HG02623 (cell line): ENCODE data around the gene TATDN2.
"Not testable (repeated sequence)": the region's sequence is repeated elsewhere in the genome, so short reads cannot be mapped to it uniquely, and the experiment has no call there.

ENCODE experiments used
- ATAC-seq: cut with Tn5 transposase; IDR thresholded peaks from one replicate; pipeline ENCODE4 v1.9.1; 2021; ENCODE audit warnings: moderate library complexity; ENCODE audit not compliant: unreplicated experiment

Gene TATDN2

DNA sequence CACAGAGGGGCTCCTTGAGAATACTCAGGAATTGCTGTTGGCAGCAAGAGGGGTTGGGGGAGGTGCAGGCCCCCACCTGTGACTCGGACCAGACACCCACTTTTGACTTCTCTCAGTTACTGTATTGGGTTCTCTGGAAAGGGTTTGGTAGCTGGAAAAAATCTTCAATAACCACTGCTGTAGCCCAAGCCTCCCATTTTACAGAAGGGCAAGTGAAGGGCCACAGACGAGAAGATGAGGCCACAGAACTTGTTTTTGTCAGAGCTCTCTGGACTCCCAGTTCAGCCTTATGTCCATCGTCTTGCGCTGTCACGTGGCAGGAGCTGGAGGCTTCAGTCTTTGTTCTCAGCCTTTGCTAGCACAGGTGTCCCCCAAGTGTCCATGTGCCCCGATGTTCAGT is 12.7 kb upstream of the TATDN2 start:
- ATAC-seq, result no peak

DNA sequence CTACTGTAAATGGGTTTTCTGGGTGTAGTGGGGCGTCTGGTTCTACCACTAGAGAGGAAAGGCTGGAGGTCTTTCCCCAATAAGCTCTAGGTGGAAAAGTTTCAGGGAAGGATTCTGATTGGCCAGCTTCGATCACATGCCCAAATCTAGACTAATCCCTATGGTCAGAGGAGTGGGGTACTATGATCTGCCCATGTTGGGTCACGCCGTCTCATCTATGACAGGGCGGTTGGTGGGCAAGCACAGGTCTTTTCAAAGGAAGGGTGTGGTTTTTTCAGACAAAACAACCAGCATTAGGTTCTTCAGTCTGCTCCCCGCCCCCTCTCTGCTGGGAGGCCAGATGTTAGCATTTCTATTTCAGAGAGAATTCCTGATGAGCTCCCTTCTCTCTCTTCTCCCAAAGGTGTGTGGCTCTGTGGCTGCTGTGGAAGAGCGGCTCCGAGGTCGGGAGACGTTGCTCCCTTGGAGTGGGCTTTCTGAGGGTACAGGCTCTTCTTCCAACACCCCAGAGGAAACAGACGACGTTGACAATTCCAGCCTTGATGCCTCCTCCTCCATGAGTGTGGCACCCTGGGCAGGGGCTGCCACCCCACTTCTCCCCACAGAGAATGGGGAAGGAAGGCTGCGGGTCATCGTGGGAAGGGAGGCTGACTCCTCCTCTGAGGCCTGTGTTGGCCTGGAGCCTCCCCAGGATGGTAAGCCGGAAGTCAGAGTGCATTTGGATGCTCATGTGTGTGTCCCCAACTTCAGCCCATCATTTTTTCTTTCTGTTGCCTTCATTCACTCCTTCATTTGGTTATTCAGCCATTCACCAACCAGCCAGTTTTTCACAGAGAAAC is 9.7 kb upstream of the TATDN2 start:
- no peak for ATAC-seq

DNA sequence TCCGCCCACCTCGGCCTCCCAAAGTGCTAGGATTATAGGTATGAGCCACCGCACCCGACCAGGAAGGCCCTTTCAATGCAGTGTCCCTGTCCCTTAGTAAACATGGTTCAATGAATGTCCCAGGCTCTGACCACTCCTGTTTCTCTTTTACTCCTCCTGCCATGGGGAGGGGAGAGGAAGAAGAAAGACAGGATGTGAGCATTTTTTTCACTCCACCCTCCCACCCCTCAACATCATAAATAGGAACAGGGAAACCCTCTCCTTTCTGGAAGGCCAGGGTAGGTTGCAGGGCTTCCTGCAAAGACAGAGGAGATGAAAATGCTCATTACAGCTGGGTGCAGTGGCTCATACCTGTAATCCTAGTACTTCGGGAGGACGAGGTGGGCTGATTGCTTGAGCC is 7.5 kb upstream of the TATDN2 start:
- no peak for ATAC-seq

DNA sequence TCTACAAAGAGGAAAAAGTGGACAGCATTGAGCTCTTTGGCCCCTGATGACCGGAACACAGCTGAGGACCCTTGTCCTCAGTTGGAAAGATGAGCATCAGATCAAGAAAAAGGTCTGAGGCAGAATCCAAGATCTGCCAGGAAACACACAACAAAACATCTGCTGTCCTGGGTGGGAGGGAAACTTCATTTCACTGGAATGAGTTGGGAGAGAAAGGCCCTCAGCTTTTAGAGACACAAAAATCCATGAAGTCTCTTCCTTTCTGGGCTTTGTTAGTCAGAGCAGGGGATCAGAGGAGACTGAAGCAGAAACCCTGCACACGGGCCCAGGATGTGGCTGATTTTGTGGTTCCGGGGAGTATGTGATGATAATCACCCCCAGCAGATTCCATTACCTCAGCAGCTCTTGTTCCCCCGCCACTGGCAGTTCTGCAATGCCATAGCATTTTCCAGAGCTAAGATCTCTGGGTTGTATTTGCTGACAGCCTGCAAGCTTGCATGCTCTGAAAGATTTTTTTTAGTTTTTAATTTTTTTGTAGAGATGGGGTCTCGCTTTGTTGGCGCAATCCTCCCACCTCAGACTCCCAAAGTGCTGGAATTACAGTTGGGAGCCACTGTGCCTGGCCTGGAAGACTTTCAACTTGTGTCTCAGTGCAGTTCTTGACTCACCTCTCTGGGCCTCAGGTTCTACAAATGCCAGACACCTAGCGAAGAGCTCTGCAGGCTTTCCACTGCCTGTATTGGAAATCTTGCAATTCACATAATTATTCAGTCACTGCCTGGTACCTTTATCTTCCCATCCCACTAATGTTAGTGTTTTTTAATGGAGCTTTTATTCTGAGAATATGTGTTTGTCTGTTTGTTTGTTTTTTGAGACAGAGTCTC is 5.8 kb upstream of the TATDN2 start:
- no peak for ATAC-seq

DNA sequence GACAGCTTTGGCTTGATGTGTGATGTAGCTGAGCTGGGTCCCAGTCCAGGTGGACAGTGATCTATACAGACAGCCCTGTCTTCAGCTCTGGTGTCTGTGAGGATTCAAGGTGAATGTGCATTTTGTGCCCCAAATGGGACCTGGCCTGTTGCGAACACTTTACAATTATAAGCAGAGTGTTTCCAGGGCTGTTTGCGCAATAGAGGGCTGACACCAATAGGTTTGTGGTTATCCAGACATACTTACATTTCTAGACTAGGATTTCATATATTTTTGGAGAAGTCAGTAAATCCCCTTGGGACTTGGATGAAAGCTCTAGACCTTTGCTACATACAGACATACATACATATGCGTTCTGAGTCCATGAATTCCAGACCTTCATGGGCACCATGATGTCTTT is 4.2 kb upstream of the TATDN2 start:
- ATAC-seq, result no peak

DNA sequence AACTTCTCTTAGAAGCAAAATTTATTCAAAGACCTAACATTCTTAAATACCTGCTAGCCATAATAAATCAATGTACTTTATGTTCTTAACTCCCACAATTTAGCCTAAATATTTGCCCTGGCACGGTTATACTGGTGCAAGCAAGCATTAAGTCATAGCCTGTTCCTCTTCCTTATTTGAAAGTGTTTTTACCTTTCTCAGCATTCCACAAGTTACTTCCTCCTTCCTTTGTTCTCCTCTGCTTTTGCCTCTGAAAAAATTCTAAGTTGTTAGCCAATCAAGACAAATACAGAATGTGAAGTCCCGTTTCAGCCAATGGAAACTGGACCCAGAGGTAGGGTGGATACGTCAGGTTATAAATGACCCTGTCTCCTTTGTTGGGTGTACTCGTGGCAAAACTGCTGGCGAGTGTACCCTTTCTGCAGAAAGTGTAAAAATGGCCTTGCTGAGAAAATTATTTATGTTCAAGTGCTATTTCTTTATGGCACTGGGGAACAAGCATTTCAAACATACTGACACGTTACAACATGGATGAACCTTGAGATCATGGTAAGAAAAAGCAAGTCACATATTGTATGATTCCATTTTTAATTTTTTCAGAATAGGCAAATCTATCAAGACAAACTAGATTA is 3.1 kb upstream of the TATDN2 start:
- ATAC-seq, result no peak

DNA sequence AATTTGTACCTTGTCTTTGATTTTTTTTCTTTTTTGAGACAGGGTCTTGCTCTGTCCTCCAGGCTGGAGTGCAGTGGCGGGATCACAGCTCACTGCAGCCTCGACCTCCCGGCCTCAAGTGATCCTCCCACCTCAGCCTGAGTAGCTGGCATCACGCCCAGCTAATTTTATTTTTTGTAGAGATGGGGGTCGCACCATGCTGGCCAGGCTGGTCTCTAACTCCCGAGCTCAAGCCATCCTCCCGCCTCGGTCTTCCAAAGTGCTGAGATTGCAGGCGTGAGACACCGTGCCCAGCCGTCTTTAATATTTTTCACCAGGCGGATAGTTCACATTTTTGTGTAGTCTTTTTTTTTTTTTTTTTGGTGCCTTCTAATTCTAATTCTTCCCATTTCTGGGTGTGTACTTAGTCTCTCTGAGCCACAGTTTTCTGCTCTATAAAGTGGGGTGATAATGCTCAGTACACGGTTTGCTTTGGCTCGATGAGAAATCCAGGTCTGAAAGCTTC is 528 bp upstream of the TATDN2 start:
- no peak for ATAC-seq

DNA sequence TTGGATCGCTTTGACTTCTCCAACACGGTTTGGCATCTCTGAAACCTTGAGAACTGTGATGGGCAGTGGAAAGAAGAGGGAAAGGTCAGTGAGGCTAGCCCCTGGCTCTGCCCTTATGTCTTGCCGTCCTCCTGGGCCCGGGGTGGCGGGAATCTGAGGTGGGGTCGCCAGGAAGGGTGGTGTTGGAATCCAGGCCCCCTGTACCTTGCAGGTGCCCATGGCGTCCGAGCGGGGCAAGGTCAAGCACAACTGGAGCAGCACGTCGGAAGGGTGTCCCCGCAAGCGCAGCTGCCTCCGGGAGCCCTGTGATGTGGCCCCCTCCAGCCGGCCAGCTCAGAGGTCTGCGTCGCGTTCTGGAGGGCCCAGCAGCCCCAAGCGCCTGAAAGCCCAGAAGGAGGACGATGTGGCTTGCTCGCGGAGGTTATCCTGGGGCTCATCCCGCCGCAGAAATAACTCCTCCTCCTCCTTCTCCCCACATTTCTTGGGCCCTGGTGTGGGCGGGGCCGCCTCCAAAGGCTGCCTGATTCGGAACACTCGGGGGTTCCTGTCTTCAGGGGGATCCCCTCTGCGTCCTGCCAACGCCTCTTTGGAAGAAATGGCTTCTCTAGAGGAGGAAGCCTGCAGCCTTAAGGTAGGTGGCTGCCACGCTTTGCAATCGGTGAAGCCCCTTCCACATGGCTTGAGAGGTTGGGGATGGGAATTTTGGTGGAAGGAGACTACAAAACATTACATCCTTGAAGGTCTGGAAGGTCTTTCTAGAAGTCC is 907 bp downstream of the TATDN2 start:
- ATAC-seq, result no peak

DNA sequence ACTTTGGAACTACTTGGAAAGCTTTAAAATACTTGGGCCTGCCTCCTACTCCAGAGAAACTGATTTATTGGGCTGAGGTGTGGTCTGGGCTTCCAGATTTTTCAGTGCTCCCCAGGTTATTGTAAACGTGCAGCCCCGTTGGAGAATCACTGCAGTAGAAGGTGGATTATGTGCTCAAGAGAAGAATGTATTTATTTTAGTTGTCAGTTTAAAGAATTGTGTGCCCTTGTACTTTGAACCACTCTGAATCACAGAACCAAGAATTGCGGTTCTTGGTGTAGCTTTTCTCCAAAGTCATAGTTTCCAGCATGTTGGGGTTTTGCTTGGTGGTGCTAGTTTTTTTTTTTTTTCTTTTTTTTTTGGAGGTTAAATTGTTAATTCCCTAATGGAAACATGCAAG is 1.6 kb downstream of the TATDN2 start:
- no peak for ATAC-seq

DNA sequence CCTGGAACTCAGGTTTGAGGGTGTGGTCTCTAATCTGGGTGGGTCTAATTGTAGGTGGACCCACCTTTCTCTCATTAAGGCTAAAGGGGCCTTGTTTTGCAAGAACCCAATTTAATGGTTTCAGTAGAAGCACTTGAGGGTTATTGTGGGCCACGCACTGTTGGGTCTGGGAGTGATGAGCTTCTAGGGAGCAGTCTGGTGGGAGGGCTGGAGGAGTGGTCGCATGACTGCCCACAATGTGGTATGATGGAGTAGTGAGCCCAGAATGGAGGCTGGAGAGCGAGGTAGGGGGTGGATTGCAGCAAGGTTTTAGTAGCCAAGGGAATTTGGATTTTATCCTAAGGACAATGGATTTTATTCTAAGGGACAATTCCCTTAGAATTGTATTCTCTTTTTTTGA is 2.7 kb downstream of the TATDN2 start:
- no peak for ATAC-seq

DNA sequence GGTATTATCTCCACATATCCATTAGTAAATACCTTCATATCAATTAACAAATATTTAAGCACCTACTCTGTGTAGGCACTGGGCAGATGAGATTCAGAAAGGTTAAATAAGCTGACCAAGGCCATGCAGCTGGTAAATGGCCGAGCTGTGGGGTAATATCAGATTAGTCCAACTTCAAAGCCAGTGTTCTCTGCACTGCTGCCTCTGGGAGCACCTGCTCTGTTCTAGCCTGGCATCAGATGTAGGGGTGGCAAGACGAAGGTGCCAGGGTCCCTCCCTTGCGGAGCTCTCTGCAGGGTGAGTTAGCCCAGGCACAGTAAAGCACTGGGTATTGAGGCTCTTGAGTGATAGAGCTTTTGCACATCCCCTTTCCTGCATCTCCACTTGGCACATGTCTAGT is 5.5 kb downstream of the TATDN2 start:
- ATAC-seq, result no peak

DNA sequence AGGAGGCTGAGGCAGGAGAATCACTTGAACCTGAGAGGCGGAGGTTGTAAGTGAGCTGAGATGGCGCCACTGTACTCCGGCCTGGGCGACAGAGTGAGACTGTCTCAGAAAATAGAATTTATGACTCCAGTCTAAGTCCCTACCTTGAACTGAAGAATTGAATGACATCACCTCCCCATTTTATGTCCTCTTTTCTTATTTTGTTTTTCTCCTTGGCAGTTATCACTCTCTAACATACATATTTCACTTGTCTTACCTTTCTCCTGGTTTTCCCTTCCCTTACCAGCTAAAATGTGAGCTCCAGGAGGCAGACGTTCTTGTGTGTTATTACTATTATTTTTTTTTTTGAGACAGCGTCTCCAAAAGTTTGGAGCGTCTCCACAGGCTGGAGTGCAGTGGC is 7.6 kb downstream of the TATDN2 start:
- ATAC-seq, result no peak

DNA sequence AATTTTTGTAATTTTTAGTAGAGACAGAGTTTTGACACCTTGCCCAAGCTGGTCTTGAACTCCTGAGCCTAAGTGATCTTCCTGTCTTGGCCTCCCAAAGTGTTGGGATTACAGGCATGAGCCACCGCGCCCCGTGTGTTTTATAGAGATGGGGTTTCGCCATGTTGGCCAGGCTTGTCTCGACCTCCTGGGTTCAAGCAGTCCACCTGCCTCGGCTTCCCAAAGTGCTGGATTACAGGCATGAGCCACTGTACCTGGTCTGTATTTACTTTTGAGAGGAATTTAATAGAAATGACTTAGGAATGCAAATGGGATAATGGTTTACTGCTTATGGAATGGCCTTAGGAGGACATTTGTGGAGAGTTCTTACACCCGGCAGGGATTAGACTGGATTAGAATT is 10.8 kb downstream of the TATDN2 start:
- ATAC-seq, result no peak

DNA sequence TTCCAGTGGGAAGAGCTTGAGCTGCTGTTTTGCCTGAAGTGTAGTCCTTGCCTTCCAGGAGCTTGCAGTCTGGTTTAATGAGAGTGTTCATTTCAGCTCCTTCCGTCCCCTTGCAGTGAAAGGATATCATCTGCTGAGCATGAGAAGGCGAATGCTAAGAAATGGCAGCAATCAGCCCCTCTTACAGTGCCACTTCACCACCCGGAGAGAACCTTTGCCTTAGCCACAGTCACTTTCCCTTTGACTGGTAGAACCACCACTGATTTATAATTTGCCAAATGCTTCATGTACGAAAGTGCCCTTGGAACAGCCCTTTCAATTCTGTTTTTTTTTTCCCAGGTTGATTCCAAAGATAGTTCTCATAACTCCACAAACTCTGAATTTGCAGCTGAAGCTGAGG is 11.5 kb downstream of the TATDN2 start:
- no peak for ATAC-seq

DNA sequence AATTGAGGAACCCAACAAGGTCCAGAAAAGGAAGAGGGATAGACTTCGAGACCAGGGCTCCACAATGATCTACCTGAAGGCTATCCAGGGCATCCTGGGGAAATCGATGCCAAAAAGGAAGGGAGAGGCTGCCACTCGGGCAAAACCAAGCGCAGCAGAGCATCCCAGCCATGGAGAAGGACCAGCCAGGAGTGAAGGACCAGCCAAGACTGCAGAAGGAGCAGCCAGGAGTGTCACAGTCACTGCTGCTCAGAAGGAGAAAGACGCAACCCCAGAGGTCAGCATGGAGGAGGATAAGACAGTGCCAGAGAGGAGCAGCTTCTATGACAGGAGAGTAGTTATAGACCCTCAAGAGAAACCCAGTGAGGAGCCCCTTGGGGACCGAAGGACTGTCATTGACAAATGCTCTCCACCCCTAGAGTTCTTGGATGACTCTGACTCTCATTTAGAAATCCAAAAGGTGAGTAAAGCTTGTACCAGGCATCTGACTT is 12.0 kb downstream of the TATDN2 start:
- ATAC-seq, result no peak

DNA sequence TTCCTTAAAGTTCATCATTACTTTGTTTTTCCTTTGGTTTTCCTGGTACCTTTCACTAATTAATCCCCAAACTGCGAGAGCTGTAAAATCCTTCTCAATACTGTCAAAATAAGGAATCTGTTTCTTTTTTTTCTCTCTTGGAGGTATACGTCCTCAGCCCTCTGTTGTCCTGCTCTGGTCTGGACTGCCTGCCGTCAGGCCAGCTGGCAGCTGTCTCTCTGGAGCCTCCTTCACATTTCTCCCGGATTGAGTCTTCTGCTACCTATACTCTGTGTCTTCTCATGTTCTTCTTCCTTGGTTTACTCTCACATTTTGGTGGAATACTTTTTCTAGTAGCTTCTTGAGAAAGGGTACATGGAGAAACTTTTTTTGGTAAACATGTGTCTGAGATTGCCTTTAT is 13.8 kb downstream of the TATDN2 start:
- ATAC-seq, result no peak

DNA sequence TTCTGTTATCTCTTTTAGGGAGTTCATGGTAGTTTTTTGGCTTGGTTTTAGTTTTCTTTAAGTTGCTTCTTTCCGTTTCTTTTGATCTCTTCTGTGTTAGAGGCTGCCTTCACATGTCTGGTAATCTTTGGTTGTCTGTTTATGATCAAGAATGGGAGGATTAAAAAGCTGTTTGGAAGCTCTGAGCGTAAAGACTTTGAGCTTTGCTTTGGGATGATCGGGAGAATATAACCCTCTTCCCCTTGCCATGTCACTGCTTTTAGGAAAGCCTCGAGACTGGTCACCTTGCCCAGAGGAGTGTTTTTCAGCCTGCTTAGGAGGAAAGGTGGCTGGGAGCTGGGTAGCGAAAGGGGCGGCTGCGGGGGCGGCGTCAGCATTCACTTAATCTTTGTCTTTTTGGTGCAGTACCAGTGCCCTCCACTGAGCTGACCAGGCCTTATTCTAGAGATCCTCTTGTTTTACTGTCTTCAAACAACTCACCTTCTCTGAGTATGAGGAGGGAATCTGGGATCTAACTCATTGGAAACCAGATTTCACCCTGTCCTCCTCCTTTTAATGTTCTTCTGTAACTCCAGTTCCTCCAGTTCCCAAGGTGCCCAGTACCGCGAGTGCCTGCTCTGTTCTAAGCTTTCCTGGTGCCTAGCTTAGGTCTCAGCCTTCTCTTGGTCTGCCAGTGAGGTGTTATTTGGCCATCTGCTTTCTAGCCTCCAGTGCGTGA is 15.5 kb downstream of the TATDN2 start:
- ATAC-seq, result no peak

DNA sequence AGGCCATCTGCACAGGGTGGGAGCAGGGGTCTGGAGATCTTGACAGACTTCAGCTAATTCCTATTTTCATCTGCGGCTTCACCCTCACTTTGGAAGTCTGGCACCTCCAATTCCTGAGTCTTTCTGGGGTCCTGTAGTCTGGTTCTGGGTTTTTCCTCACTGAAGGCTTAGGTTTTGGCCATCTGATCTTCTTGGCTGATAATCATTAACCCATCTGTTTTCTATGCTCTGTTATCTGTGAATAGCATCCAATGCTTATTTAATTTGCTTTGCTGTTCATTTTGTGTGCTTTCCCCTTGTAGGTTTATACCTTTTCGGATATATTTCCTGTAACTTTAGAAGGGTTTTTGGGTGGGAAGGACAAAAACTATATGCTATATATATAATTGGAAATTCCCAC is 17.6 kb downstream of the TATDN2 start:
- no peak for ATAC-seq

DNA sequence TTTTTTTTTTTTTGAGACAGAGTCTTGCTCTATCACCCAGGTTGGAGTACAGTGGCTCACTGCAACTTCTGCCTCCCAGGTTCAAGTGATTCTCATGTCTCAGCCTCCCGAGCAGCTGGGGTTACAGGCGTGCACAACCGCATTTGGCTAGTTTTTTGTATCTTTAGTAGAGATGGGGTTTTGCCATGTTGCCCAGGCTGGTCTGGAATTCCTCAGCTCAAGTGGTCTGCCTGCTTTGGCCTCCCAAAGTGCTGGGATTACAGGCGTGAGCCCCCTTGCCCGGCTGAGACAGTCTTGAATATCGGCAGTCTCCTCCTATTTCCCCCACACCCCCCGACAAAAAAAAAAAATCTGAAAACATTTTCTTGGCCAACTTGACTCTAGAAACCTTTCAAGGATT is 18.7 kb downstream of the TATDN2 start:
- ATAC-seq, result not testable (repeated sequence)

DNA sequence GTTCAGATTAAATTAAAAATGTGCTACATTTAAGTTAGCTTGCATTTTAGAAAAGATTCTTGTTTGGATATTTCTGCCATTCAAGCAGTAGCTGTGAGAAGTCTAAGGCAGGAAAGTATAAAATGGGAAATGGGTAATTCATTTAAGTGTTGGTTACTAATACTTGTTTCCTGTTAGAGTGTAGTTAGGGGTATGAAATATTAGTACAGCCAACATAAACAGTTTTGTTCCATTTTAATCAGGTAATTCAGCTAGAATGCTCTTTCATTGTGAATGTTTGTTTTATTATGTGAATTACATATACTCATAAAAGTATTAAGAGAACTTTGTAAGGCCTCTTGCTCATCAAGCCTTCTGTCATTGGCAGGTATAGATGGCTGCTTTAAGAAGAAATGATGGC is 19.9 kb downstream of the TATDN2 start:
- ATAC-seq, result no peak
